Ovary (tissue), 9 donors: ENCODE data around the gene SLC22A6. TPM values are rescaled to one million over a fixed set of nuclear protein-coding genes. Genes with fewer than 3 reads are reported as not detected.

Experiments used
- DNase-seq, 5 donors: peaks; one replicate each; pipeline ENCODE4 v3.0.0-alpha.2; 2019 to 2020
- H3K27ac ChIP-seq, 2 donors: fragments of 200-600 bp; one replicate each; pipeline versions ENCODE4 v1.5.1 to v1.8.0; 2019 to 2022
- H3K27me3 ChIP-seq: fragments of 200-600 bp; one replicate; pipeline ENCODE4 v1.8.0; 2022
- H3K36me3 ChIP-seq: fragments of 200-600 bp; sonication (generic); one replicate; pipeline ENCODE4 v1.5.1; 2019
- H3K4me1 ChIP-seq: one replicate; pipeline ENCODE4 v1.8.1; 2013; ENCODE audit warnings: mild to moderate bottlenecking, moderate library complexity; ENCODE audit not compliant: insufficient read depth
- H3K4me3 ChIP-seq: fragments of 200-600 bp; sonication (generic); one replicate; pipeline ENCODE4 v1.5.1; 2017
- H3K9me3 ChIP-seq, 2 donors: fragments of 200-600 bp in 1 of 2; sonication (generic) in 1 of 2; one replicate each; pipeline versions ENCODE4 v1.5.1 to v1.8.1; 2013 to 2019; ENCODE audit warnings: mild to moderate bottlenecking in 1 of 2, moderate library complexity in 1 of 2
- CTCF ChIP-seq, 3 donors: fragments of 450-650 bp in 2 of 3; fragments of 200-600 bp in 1 of 3; IDR thresholded peaks; one replicate each; pipeline versions ENCODE4 v1.5.1 to v1.8.0; 2016 to 2022; ENCODE audit warnings: antibody characterized with exemption in 3 of 3, mild to moderate bottlenecking in 1 of 3
- EP300 ChIP-seq: sonication (generic); formaldehyde crosslinking; IDR thresholded peaks from one replicate; pipeline ENCODE4 v1.6.1; 2017; ENCODE audit warnings: antibody characterized with exemption
- POLR2A ChIP-seq: fragments of 450-650 bp; IDR thresholded peaks from one replicate; pipeline ENCODE4 v1.6.1; 2017; ENCODE audit warnings: antibody characterized with exemption, mild to moderate bottlenecking, moderate library complexity
- WGBS, 3 donors: extraction: QIAGEN DNeasy Blood & Tissue Kit in 1 of 3; methylation state at CpG; one replicate each; pipeline versions ENCODE4 v1.1.5 to v1.1.7; 2013 to 2017; 5-methylcytosine and 5-hydroxymethylcytosine counted together
- intact Hi-C, 4 donors: fragments of 100-400 bp; cut with DNase I; formaldehyde crosslinking; loops; one replicate each; pipeline versions ENCODE4 v1.11.0 to v1.15.1; 2022 to 2023
- polyA plus RNA-seq, 2 donors: library from polyadenylated mRNA; stranded (reverse); fragments of 200-250 nt in 1 of 2; fragments of 350-450 nt in 1 of 2; fragmentation: Illumina TruSeq in 1 of 2; extraction: RNeasy Lipid Tissue Mini Kit (QIAGEN cat#74804) in 1 of 2; gene quantifications; one replicate each; pipeline ENCODE4 v1.2.3, GENCODE V29; 2013 to 2014
- total RNA-seq, 7 donors: library from RNA; depleted of rRNA in 2 of 7; stranded (reverse); fragments of >200 nt in 2 of 7; fragmentation: NEBNext Ultra II Directional in 3 of 7; extraction: Animal tissue kit (Norgen Biotek cat#: 25700) in 3 of 7; gene quantifications; one replicate each; pipeline versions ENCODE4 v1.1.0 to v1.2.4, GENCODE V29; 2016 to 2023
- donor health status: DM: no; HTN: no; CAD: no; lungs with moderate emphysema.
- donor health status: DM: no; HTN: no; CAD: no.
- donor health status: Bipolar disorder and iron deficiency.
- donor health status: DM: yes; HTN: yes; CAD: no.
- donor health status: DM: no; HTN: no; CAD: no.
- donor health status: DM: yes; HTN: yes; CAD: no.

Gene SLC22A6
- total and polyA plus RNA-seq, 9 donors, result not detected

GRCh38 chr11:62985041-62985750 is 429 bp upstream of the SLC22A6 start:
- Histone ChIP-seq H3K4me3 (no peak overlapping the region), H3K27ac (no peak overlapping the region), H3K9me3 (no peaks in the 10 kb centered on the region), H3K27me3 (no peaks in the 10 kb centered on the region), H3K36me3 (no peaks in the 10 kb centered on the region), H3K4me1 (no peaks in the 10 kb centered on the region)
- 79 to 84% (median 82%) methylated on average over 3 of the region's 3 CpGs for WGBS, 3 donors
- TF ChIP-seq CTCF (IDR thresholded peaks at IDR 0.05) (no peak), EP300 (no peak), POLR2A (no peak)
- DNase-seq, result no peak
- intact Hi-C loops, result no loop called here

GRCh38 chr11:62983536-62984199 is 1.1 kb downstream of the SLC22A6 start:
- no peak for DNase-seq
- Histone ChIP-seq H3K4me1 (no peaks in the 10 kb centered on the region), H3K4me3 (no peak overlapping the region), H3K27me3 (no peaks in the 10 kb centered on the region), H3K36me3 (no peaks in the 10 kb centered on the region), H3K9me3 (no peaks in the 10 kb centered on the region), H3K27ac (no peak overlapping the region)
- intact Hi-C loops, result no loop called here
- 82 to 86% (median 85%) methylated on average over 13 of the region's 13 CpGs for WGBS, 3 donors
- TF ChIP-seq POLR2A (no peak), EP300 (no peak), CTCF (IDR thresholded peaks at IDR 0.05) (no peak)

GRCh38 chr11:62981743-62982142 is 3.0 kb downstream of the SLC22A6 start:
- DNase-seq, result no peak
- WGBS, 3 donors, result 85 to 88% (median 88%) methylated on average over 7 of the region's 7 CpGs
- intact Hi-C loops, result no loop called here
- Histone ChIP-seq H3K36me3 (no peaks in the 10 kb centered on the region), H3K27ac (no peak overlapping the region), H3K4me1 (no peaks in the 10 kb centered on the region), H3K4me3 (no peak overlapping the region), H3K27me3 (no peaks in the 10 kb centered on the region), H3K9me3 (no peaks in the 10 kb centered on the region)
- TF ChIP-seq CTCF (IDR thresholded peaks at IDR 0.05) (no peak), EP300 (no peak), POLR2A (no peak)

- Histone ChIP-seq H3K36me3 (no peaks in the 10 kb centered on the region), H3K9me3 (no peaks in the 10 kb centered on the region), H3K4me3 (no peak overlapping the region), H3K27ac (no peak overlapping the region), H3K27me3 (no peaks in the 10 kb centered on the region), H3K4me1 (no peaks in the 10 kb centered on the region)
- no peak for DNase-seq
- 11 to 14% (median 12%) methylated on average over 1 of the region's 1 CpG for WGBS, 3 donors
- no peak for TF ChIP-seq CTCF (IDR thresholded peaks at IDR 0.05)
- no peak for TF ChIP-seq POLR2A
- TF ChIP-seq EP300, result no peak
- intact Hi-C loops, result no loop called here
Observed at GRCh38 chr11:62980133-62980760, 4.5 kb downstream of the SLC22A6 start.
